Measurements from ENCODE around the gene GOT1. TPM values are rescaled to one million over a fixed set of nuclear protein-coding genes. Genes with fewer than 3 reads are reported as not detected.

GOT1 gene
- total RNA-seq, 1 donor from 2014 or later = 50.9 TPM

DNA sequence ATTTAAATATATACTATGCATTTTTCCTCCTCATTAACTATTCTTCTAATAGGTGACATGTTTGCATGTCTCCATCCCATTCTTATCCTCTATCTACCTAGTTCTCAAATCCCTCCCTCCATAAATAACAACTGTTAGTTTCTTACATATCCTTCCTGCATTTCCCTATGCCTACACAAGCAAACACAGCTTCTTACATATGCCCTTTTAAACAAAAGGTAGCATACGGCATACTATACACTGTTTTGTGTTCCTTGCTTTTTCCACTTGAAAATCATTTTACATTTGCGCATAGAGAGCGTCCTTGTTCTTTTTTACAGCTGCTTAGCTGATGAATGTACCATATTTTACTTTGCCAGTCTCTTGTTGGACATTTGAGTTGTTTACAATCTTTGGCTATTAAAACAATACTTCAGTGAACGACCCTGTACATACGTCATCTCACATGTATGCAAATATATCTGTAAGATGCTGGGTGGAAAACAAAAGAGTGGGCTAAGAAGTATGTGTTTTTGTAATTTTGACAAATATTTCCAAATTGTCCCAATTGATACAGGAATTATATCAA lies 7.8 kb downstream of the GOT1 start:
- H3K36me3 Mint-ChIP-seq = peaks cover 39% of the 10 kb centered on the region

DNA sequence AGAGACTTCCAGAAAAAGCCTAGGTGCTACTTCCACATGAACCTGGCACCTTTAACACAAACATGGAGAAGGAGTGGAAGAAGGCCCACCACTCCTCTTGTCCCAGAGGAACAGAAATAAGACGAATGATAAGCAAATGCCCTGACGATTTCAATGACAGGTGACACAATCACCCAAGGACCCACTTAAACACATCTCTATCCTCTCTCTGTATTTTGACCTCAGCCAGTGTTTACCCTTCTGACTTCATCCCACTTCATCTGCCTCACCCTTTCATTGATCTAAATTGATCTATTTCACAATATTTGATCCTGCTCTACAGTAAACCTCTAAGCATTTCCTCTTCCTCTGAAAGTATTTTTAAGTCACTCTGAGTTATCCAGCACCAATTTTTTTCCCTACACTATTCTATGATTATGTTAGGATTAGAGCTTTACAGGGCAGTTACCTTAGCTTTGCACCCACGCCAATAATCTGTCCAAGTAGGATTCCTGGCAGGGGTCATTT lies 9.1 kb downstream of the GOT1 start:
- Mint-ChIP-seq H3K27me3 (no peaks in the 10 kb centered on the region), H3K27ac (no peak overlapping the region), H3K4me1 (ENCODE audit: unreplicated experiment) (no peaks in the 10 kb centered on the region), H3K9me3 (peaks cover 2% of the 10 kb centered on the region), H3K36me3 (peaks cover 40% of the 10 kb centered on the region), H3K4me3 (no peak overlapping the region)
- TF ChIP-seq, protein P1, sequence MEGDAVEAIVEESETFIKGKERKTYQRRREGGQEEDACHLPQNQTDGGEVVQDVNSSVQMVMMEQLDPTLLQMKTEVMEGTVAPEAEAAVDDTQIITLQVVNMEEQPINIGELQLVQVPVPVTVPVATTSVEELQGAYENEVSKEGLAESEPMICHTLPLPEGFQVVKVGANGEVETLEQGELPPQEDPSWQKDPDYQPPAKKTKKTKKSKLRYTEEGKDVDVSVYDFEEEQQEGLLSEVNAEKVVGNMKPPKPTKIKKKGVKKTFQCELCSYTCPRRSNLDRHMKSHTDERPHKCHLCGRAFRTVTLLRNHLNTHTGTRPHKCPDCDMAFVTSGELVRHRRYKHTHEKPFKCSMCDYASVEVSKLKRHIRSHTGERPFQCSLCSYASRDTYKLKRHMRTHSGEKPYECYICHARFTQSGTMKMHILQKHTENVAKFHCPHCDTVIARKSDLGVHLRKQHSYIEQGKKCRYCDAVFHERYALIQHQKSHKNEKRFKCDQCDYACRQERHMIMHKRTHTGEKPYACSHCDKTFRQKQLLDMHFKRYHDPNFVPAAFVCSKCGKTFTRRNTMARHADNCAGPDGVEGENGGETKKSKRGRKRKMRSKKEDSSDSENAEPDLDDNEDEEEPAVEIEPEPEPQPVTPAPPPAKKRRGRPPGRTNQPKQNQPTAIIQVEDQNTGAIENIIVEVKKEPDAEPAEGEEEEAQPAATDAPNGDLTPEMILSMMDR (conservative IDR thresholded peaks at IDR 0.05) = no peak
- no peak for DNase-seq (ENCODE audit: extremely low spot score, unreplicated experiment)

More for the DNA sequence above, 7.8 kb downstream of the GOT1 start:
- Mint-ChIP-seq H3K9me3 (no peaks in the 10 kb centered on the region), H3K27ac (no peak overlapping the region), H3K4me1 (ENCODE audit: unreplicated experiment) (no peaks in the 10 kb centered on the region), H3K4me3 (no peak overlapping the region), H3K27me3 (no peaks in the 10 kb centered on the region)
- DNase-seq (ENCODE audit: extremely low spot score, unreplicated experiment) = no peak
- TF ChIP-seq, protein P1 (conservative IDR thresholded peaks at IDR 0.05) = no peak

DNA sequence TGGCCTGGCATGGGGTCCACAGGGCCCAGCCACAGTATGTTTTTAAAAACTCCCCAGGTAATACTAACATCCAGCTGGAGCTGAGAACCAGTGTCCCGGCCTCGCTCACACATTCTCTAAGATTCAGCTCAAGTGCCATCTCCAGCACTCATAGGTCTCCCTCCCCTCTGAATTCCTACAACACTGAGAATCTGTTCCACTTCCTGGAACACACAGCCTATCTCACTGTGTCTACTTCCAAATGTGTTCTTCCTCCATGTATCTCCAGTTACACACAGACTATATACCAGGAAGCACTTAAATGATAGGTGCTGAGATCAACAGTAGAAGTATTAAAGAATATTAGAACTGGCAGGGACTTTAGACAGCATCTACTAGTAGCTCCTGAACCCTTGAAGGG lies 10.7 kb downstream of the GOT1 start:
- no peaks in the 10 kb centered on the region for H3K4me1 Mint-ChIP-seq (ENCODE audit: unreplicated experiment)
- H3K27me3 Mint-ChIP-seq = no peaks in the 10 kb centered on the region
- no peak overlapping the region for H3K27ac Mint-ChIP-seq
- H3K36me3 Mint-ChIP-seq = peaks cover 39% of the 10 kb centered on the region
- TF ChIP-seq, protein P1 (conservative IDR thresholded peaks at IDR 0.05) = no peak
- H3K4me3 Mint-ChIP-seq = no peak overlapping the region
- no peak for DNase-seq (ENCODE audit: extremely low spot score, unreplicated experiment)
- peaks cover 5% of the 10 kb centered on the region for H3K9me3 Mint-ChIP-seq

DNA sequence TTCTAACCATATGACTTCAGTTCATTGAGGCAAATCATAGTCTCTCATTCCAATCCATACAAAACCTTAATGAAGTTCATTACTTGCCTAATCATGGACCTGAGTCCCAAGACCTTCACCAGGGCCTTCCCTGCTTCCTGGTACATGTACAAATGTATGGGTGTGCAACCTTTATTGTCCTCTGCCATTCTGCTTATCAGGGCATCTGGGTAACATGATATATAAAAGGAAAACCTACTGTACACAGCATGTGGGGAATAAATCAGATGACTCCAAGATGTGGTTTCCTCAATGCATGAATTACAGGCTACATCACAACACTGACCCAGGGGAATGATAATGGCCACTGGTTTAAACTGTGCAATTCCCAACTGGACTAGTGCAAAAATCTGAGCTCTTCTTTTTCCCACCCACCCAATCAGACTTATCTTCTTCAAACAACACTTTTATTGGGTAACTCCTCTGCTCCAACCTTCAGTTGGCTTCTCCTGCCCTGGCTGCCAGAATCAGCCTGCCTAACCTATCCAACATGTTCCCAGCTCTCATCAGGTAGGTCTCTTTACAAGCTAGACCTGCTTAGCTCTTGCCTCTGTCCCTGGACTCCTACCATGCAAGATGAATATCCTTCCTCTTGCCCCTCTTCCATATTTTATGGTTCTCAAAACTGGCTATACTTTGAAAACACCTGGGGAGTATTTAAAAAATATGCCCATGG lies 11.4 kb downstream of the GOT1 start:
- Mint-ChIP-seq H3K4me1 (ENCODE audit: unreplicated experiment) (no peaks in the 10 kb centered on the region), H3K27me3 (no peaks in the 10 kb centered on the region), H3K36me3 (peaks cover 38% of the 10 kb centered on the region), H3K4me3 (no peak overlapping the region), H3K9me3 (peaks cover 5% of the 10 kb centered on the region), H3K27ac (no peak overlapping the region)
- no peak for DNase-seq (ENCODE audit: extremely low spot score, unreplicated experiment)
- TF ChIP-seq, protein P1 (conservative IDR thresholded peaks at IDR 0.05) = no peak

DNA sequence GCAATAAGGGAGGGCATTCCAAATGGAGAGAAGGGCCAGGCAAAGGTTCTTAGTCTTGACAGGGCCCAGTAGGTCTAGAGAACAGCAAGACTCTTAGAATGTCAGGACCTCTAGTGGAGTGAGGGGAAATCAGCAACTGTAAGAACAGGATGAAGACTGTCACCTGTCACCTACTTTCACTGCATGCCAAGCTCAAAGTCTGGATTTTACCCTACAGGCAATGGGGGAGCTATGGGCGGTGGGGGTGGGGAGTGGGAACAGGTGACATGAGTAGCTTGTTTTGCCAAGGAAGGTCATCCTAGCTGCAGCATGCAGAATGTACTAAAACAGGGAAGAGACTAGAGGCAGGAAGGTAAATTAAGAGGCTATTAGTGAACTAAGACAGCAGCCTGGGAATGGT lies 18.3 kb downstream of the GOT1 start:
- TF ChIP-seq, protein P1 (conservative IDR thresholded peaks at IDR 0.05) = no peak
- no peak for DNase-seq (ENCODE audit: extremely low spot score, unreplicated experiment)
- H3K36me3 Mint-ChIP-seq = peaks cover 17% of the 10 kb centered on the region
- peaks cover 5% of the 10 kb centered on the region for H3K9me3 Mint-ChIP-seq
- no peak overlapping the region for H3K27ac Mint-ChIP-seq
- H3K4me3 Mint-ChIP-seq = no peak overlapping the region
- no peaks in the 10 kb centered on the region for H3K27me3 Mint-ChIP-seq
- H3K4me1 Mint-ChIP-seq (ENCODE audit: unreplicated experiment) = no peaks in the 10 kb centered on the region

Data from type B pancreatic cell (in vitro differentiated cells).